GM12873 (cell line): Measurements from ENCODE around the gene FUT9.

ENCODE experiments used
- CTCF ChIP-seq: IDR thresholded peaks from 2 replicates; pipeline ENCODE4 v1.5.1; 2012; ENCODE audit warnings: low read depth, mild to moderate bottlenecking, moderate library complexity, low read length, control low read depth; ENCODE audit not compliant: insufficient read depth; ENCODE audit errors: missing control alignments

The FUT9 gene

GRCh38 chr6:96195272-96195671 is 179.5 kb downstream of the FUT9 start:
- TF ChIP-seq CTCF, result no peak

GRCh38 chr6:96196633-96197032 is 180.9 kb downstream of the FUT9 start:
- TF ChIP-seq CTCF, result no peak

GRCh38 chr6:96197241-96197640 is 181.5 kb downstream of the FUT9 start:
- no peak for TF ChIP-seq CTCF

GRCh38 chr6:96202571-96202970 is 186.8 kb downstream of the FUT9 start:
- no peak for TF ChIP-seq CTCF

- no peak for TF ChIP-seq CTCF
These were observed 195.6 kb downstream of the FUT9 start for GRCh38 chr6:96211341-96211740.

- no peak for TF ChIP-seq CTCF
These were observed 196.3 kb downstream of the FUT9 start for GRCh38 chr6:96212066-96212465.

- TF ChIP-seq CTCF, result no peak
These were observed 198.0 kb downstream of the FUT9 start for GRCh38 chr6:96213784-96214183.
